Measurements from ENCODE around the gene WDR35. TPM values are rescaled to one million over a fixed set of nuclear protein-coding genes. Genes with fewer than 3 reads are reported as not detected.
A peak's percentile ranks its signal among the peaks of the same experiment; 100 is the strongest.
"Not testable (repeated sequence)": the region's sequence is repeated elsewhere in the genome, so short reads cannot be mapped to it uniquely, and the experiment has no call there.

WDR35 gene
- total RNA-seq, 1 experiment from 2014 or later = 6.1 TPM

- in situ Hi-C loops (cut with HindIII; ENCODE audit: low pct_unique_long_range_greater_than_20kb, low sequenced_read_pairs) = no loop called here
- DNase-seq (ENCODE audit: low read depth) = no peak
These were observed 87.6 kb downstream of the WDR35 start for GRCh38 chr2:19902216-19902740.

GRCh38 chr2:19901442-19902215 is 88.3 kb downstream of the WDR35 start, which contains the start of gene TTC32:
Gene TTC32, minus strand, starts transcription at chr2:19901983. Its CDS starts 129 bp downstream, at chr2:19901854.
- DNase-seq (ENCODE audit: low read depth) = peak; percentile 96
- in situ Hi-C loops (cut with HindIII; ENCODE audit: low pct_unique_long_range_greater_than_20kb, low sequenced_read_pairs) = no loop called here

GRCh38 chr2:19900931-19901441 is 88.9 kb downstream of the WDR35 start:
- in situ Hi-C loops (cut with HindIII; ENCODE audit: low pct_unique_long_range_greater_than_20kb, low sequenced_read_pairs) = no loop called here
- peak; percentile 44 for DNase-seq (ENCODE audit: low read depth)

DNA sequence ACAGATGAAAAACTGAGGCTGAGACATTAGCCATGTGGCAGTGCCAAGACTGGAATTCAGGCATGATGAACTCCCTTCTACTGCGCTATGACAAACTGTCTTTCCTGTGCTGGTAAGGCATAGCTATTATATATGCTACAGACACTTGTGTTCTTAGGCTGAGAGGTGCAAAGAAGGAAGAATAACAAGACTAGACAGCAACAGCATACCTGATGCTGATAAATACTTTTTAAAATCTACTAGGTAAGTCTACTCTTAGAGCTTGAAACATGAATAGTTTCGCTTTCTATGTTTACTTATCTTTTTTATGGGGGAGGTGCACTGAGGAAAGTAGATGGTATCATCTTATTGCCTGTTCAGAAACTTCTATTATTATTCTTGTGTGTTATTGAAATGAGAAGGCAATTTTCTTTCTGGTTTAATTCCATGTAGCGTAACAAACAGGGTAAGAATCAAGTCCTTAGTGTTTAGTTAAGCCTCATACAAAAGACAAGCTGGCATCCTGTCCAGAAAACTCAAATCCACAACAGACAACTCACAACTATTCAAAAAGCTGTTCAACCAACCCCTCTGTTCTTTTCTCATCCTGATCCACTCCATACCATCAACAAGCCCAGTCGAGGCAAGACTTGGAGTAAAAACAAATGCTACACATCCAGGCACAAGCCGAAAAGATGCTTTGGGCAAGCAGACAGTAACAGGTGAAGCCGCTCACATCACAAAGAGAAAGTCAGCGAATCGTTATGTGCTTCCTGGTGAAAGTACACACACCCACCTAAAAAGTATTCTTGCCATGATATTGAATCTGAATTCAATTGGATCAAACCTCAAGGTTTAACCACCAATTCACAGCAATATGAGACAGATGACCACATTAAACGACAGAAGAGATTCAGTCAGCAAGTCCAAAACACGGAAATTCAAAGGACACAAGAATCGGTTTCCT is 89.6 kb downstream of the WDR35 start:
- in situ Hi-C loops (cut with HindIII; ENCODE audit: low pct_unique_long_range_greater_than_20kb, low sequenced_read_pairs) = loop anchor here (25.0 kb wide), 1 partner anchor 1363 kb away; no protein-coding TSS in a partner anchor
- DNase-seq (ENCODE audit: low read depth) = peak; percentile 46

DNA sequence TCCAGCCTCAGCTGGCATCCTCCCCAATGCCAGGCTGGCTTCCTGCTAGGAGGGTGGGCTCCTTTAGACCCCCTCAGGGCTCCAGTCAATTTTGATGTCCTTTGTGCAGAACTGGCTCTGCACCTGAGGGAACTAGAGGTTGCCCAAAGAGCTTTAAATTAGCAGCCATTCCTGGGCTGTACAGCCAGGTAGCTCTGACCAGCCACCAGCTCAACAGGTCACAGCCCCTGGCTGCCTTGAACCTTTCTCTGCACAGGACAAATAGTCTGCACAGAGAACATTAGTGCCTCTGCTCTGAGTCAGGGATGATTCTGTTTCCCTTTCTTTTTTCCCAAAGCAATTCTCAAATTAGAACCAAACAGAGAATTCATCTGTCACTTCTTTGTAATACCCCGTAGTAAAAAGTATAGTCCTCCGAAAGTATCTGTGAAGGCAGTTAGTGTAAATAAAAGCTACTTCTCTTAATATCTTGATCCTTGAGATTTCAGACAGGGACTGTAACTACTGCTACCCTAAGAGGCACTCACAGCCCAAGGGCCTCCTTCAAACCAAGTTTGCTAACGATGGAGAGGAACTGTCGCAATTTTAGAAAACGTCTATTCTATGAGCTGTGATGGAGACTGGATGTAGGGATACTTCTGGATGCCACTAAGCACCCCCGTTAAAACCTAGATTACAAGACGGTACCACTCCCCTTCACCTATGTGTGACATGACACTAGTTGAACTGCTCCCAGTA is 91.1 kb downstream of the WDR35 start:
- DNase-seq (ENCODE audit: low read depth) = no peak
- in situ Hi-C loops (cut with HindIII; ENCODE audit: low pct_unique_long_range_greater_than_20kb, low sequenced_read_pairs) = loop anchor here (25.0 kb wide), 1 partner anchor 1361 kb away; no protein-coding TSS in a partner anchor

- DNase-seq (ENCODE audit: low read depth) = no peak
- in situ Hi-C loops (cut with HindIII; ENCODE audit: low pct_unique_long_range_greater_than_20kb, low sequenced_read_pairs) = loop anchor here (25.0 kb wide), 1 partner anchor 1360 kb away; no protein-coding TSS in a partner anchor
These were observed 92.2 kb downstream of the WDR35 start for GRCh38 chr2:19897623-19898245.

- in situ Hi-C loops (cut with HindIII; ENCODE audit: low pct_unique_long_range_greater_than_20kb, low sequenced_read_pairs) = loop anchor here (25.0 kb wide), 1 partner anchor 1358 kb away; no protein-coding TSS in a partner anchor
- no peak for DNase-seq (ENCODE audit: low read depth)
These were observed 94.4 kb downstream of the WDR35 start for GRCh38 chr2:19895535-19895934.

- DNase-seq (ENCODE audit: low read depth) = no peak
- in situ Hi-C loops (cut with HindIII; ENCODE audit: low pct_unique_long_range_greater_than_20kb, low sequenced_read_pairs) = loop anchor here (25.0 kb wide), 1 partner anchor 1357 kb away; no protein-coding TSS in a partner anchor
These were observed 95.6 kb downstream of the WDR35 start for GRCh38 chr2:19894134-19894792.

DNA sequence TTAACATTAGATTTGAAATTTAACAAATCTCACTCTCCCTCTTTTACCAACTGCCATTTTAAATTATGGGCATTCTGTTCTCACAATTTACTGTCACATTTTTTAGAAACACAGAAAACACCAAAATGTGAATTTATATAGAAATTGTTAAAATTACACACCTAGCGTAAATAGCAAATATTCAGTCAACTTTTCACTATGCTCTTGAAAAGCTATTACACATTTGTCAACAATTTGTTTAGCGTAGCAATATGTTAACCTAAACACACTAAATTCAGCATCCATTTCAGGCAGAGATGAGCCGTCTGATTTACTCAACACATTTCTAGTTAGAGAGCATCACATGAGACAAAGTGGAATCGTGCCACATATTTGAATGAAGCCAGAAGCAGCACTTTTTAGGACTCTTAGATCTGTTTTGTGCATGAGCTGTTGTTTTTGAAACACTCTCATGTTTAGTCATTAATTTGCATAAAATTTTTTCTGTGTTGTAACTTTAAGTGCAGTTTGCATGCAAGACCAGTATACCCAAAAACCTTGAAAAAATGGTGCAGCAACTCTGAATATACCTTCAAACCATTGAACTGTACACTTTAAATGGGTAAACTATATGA is 96.3 kb downstream of the WDR35 start:
- DNase-seq (ENCODE audit: low read depth) = no peak
- in situ Hi-C loops (cut with HindIII; ENCODE audit: low pct_unique_long_range_greater_than_20kb, low sequenced_read_pairs) = loop anchor here (25.0 kb wide), 1 partner anchor 1356 kb away; no protein-coding TSS in a partner anchor

DNA sequence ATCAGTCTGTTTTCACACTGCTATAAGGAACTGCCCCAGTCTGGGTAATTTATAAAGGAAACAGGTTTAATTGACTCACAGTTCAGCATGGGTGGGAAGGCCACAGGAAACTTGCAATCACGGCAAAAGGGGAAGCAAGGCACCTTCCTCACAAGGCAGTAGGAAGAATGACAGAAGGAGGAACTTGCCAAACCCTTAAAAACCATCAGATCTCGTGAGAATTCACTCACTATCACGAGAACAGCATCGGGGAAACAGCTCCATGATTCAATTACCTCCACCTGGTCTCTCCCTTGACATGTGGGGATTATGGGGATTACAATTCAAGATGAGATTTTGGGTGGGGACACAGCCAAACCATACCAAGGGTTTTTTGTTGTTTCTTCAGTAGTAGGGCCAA is 97.9 kb downstream of the WDR35 start:
- not testable (repeated sequence) for DNase-seq (ENCODE audit: low read depth)
- in situ Hi-C loops (cut with HindIII; ENCODE audit: low pct_unique_long_range_greater_than_20kb, low sequenced_read_pairs) = loop anchor here (25.0 kb wide), 1 partner anchor 1355 kb away; no protein-coding TSS in a partner anchor

DNA sequence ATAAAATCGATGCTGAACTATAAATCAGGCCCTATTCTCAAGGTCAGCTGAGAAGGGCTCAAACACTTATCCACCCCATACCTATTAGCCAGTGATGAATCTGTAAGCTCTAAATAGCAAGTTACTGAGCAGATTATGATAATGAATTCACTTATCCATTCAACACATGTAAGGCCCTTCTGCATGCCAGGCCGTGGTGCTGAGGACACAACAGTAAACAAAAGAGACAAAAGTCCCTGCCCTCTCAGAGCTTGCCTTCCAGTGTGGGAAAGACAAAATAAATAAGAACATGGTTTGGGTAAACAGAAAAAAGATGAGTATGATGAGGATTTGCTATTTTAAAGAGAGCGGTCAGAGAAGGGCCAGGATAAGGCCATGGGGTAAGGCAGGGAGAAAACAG is 99.8 kb downstream of the WDR35 start:
- DNase-seq (ENCODE audit: low read depth) = no peak

GRCh38 chr2:19888831-19889230 is 101.1 kb downstream of the WDR35 start:
- in situ Hi-C loops (cut with HindIII; ENCODE audit: low pct_unique_long_range_greater_than_20kb, low sequenced_read_pairs) = loop anchor here (25.0 kb wide), 1 partner anchor 1352 kb away; no protein-coding TSS in a partner anchor
- DNase-seq (ENCODE audit: low read depth) = no peak

More for the DNA sequence above, 99.8 kb downstream of the WDR35 start:
- in situ Hi-C loops (cut with HindIII; ENCODE audit: low pct_unique_long_range_greater_than_20kb, low sequenced_read_pairs) = loop anchor here (25.0 kb wide), 1 partner anchor 1353 kb away; no protein-coding TSS in a partner anchor

- in situ Hi-C loops (cut with HindIII; ENCODE audit: low pct_unique_long_range_greater_than_20kb, low sequenced_read_pairs) = loop anchor here (25.0 kb wide), 1 partner anchor 1350 kb away; no protein-coding TSS in a partner anchor
- no peak for DNase-seq (ENCODE audit: low read depth)
These were observed 102.4 kb downstream of the WDR35 start for GRCh38 chr2:19887510-19887909.

GRCh38 chr2:19886261-19886660 is 103.6 kb downstream of the WDR35 start:
- in situ Hi-C loops (cut with HindIII; ENCODE audit: low pct_unique_long_range_greater_than_20kb, low sequenced_read_pairs) = loop anchor here (25.0 kb wide), 1 partner anchor 1349 kb away; no protein-coding TSS in a partner anchor
- DNase-seq (ENCODE audit: low read depth) = no peak

DNA sequence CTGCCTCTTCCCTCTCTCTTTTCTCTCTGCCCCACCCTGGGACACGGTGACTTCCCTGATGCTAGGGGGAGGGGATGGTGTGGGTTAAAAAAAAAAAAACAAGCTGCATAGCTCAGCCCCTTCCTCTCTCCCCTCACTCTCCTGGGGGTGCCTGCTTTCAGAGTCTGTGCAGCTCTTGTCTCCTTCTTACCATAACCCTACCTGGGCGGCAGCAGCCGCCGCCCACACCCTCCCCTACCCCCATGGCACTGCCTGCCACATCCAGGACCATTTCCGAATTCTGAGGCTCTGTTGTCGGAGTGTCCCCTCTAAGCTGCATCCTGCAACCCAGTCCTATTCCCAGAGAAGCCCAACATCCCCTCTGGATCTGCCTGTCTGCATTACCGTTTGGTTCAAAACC is 104.1 kb downstream of the WDR35 start:
- no peak for DNase-seq (ENCODE audit: low read depth)
- in situ Hi-C loops (cut with HindIII; ENCODE audit: low pct_unique_long_range_greater_than_20kb, low sequenced_read_pairs) = loop anchor here (25.0 kb wide), 1 partner anchor 1348 kb away; no protein-coding TSS in a partner anchor
